Neuronal stem cell (in vitro differentiated cells): ENCODE measurements around the gene C5orf15.
"Not testable (repeated sequence)": the region's sequence is repeated elsewhere in the genome, so short reads cannot be mapped to it uniquely, and the experiment has no call there.

Source experiments
- DNase-seq: peaks from one replicate; pipeline ENCODE4 v3.0.0-alpha.2; 2013; ENCODE audit warnings: low spot score
- H2AFZ ChIP-seq: one replicate; pipeline ENCODE4 v1.6.1; 2013; ENCODE audit warnings: mild to moderate bottlenecking, low read length, inconsistent platforms
- H2AK5ac ChIP-seq: 2 replicates; pipeline ENCODE4 v1.6.1; 2013; ENCODE audit warnings: low read depth, mild to moderate bottlenecking, inconsistent platforms, low read length, moderate library complexity, mixed read lengths
- H2BK120ac ChIP-seq: 2 replicates; pipeline ENCODE4 v1.6.1; 2013; ENCODE audit warnings: low read depth, mild to moderate bottlenecking, inconsistent platforms, low read length, moderate library complexity, mixed read lengths
- H2BK12ac ChIP-seq: one replicate; pipeline ENCODE4 v1.6.1; 2013; ENCODE audit warnings: low read length, inconsistent platforms
- H2BK15ac ChIP-seq: 2 replicates; pipeline ENCODE4 v1.6.1; 2013; ENCODE audit warnings: mild to moderate bottlenecking, low read length, inconsistent platforms, mixed read lengths
- H2BK5ac ChIP-seq: one replicate; pipeline ENCODE4 v1.6.1; 2013; ENCODE audit warnings: inconsistent platforms, mild to moderate bottlenecking, low read length, moderate library complexity
- H3K14ac ChIP-seq: one replicate; pipeline ENCODE4 v1.6.1; 2013; ENCODE audit warnings: low read length, inconsistent platforms
- H3K18ac ChIP-seq: 2 replicates; pipeline ENCODE4 v1.6.1; 2013; ENCODE audit warnings: low read length, inconsistent platforms
- H3K23ac ChIP-seq: 2 replicates; pipeline ENCODE4 v1.6.1; 2013; ENCODE audit warnings: low read depth, mild to moderate bottlenecking, mixed read lengths, low read length, inconsistent platforms; ENCODE audit not compliant: poor library complexity
- H3K27ac ChIP-seq: replicated peaks from 3 replicates; pipeline ENCODE4 v1.5.1; 2013; ENCODE audit warnings: low read length, inconsistent platforms
- H3K27me3 ChIP-seq, 3 experiments: 2 replicates each; pipeline ENCODE4 v1.6.1; 2013; ENCODE audit warnings: low read length in 3 of 3, mild to moderate bottlenecking in 2 of 3, inconsistent platforms in 1 of 3, low read depth in 1 of 3, mixed read lengths in 1 of 3, moderate library complexity in 1 of 3; ENCODE audit not compliant: control insufficient read depth in 3 of 3, insufficient read depth in 3 of 3
- H3K36me3 ChIP-seq, 2 donors: replicated peaks in 1 of 2; 2 replicates each; pipeline ENCODE4 v1.6.1; 2013; ENCODE audit warnings: low read length in 2 of 2; ENCODE audit not compliant: control insufficient read depth in 2 of 2, insufficient read depth in 2 of 2
- H3K4ac ChIP-seq: 2 replicates; pipeline ENCODE4 v1.6.1; 2013; ENCODE audit warnings: inconsistent platforms, mild to moderate bottlenecking, low read length, moderate library complexity
- H3K4me1 ChIP-seq, 2 donors: 1 replicate in 1 of 2; 2 replicates in 1 of 2; pipeline ENCODE4 v1.6.1; 2013; ENCODE audit warnings: low read length in 2 of 2, low read depth in 1 of 2; ENCODE audit not compliant: control insufficient read depth in 2 of 2, insufficient read depth in 1 of 2
- H3K4me2 ChIP-seq: one replicate; pipeline ENCODE4 v1.6.1; 2013; ENCODE audit warnings: mild to moderate bottlenecking, low read length, inconsistent platforms; ENCODE audit not compliant: insufficient read depth, poor library complexity, severe bottlenecking
- H3K4me3 ChIP-seq, 2 donors: 2 replicates each; pipeline ENCODE4 v1.5.1; 2013; ENCODE audit warnings: low read length in 2 of 2, mild to moderate bottlenecking in 2 of 2, inconsistent platforms in 1 of 2, moderate library complexity in 1 of 2
- H3K79me1 ChIP-seq: one replicate; pipeline ENCODE4 v1.6.1; 2013; ENCODE audit warnings: low read depth, mild to moderate bottlenecking, inconsistent platforms, low read length, moderate library complexity
- H3K9ac ChIP-seq: one replicate; pipeline ENCODE4 v1.6.1; 2013; ENCODE audit warnings: mild to moderate bottlenecking, low read depth, low read length, inconsistent platforms; ENCODE audit not compliant: poor library complexity
- H3K9me3 ChIP-seq, 2 donors: replicated peaks in 1 of 2; 2 replicates each; pipeline versions ENCODE3 to v1.6.1; 2013; ENCODE audit warnings: low read length in 2 of 2, mild to moderate bottlenecking in 2 of 2, inconsistent platforms in 1 of 2, low read depth in 1 of 2, mixed read lengths in 1 of 2, moderate library complexity in 1 of 2; ENCODE audit not compliant: control insufficient read depth in 2 of 2, insufficient read depth in 1 of 2
- H4K8ac ChIP-seq: one replicate; pipeline ENCODE4 v1.6.1; 2013; ENCODE audit warnings: low read depth, mild to moderate bottlenecking, inconsistent platforms, low read length, moderate library complexity
- H4K91ac ChIP-seq: one replicate; pipeline ENCODE4 v1.6.1; 2013; ENCODE audit warnings: low read length, low read depth, mild to moderate bottlenecking, inconsistent platforms; ENCODE audit not compliant: poor library complexity
- WGBS, 2 donors: extraction: QIAGEN DNeasy Blood & Tissue Kit; methylation state at CpG; one replicate each; pipeline ENCODE4 v1.1.7; 2013; ENCODE audit warnings: missing lambda C conversion rate in 2 of 2, mixed read lengths in 1 of 2; ENCODE audit not compliant: insufficient read length in 2 of 2, insufficient replicate concordance in 1 of 2; ENCODE audit errors: extremely low coverage in 2 of 2; 5-methylcytosine and 5-hydroxymethylcytosine counted together

The C5orf15 gene

GRCh38 chr5:133938929-133939328, 29.5 kb downstream of the C5orf15 start:
- Histone ChIP-seq H4K91ac (no peak overlapping the region), H3K4me2 (no peak overlapping the region), H2AK5ac (no peak overlapping the region), H3K18ac (no peak overlapping the region), H3K4me3 (no peak overlapping the region), H4K8ac (no peak overlapping the region), H2AFZ (no peak overlapping the region), H2BK15ac (no peak overlapping the region), H3K9me3 (no peaks in the 10 kb centered on the region), H2BK5ac (no peak overlapping the region), H3K23ac (no peak overlapping the region), H3K4me1 (peaks cover 0 to 1% of the 10 kb centered on the region in 2 donors), H3K36me3 (no peaks in the 10 kb centered on the region), H3K14ac (no peak overlapping the region), H3K79me1 (no peaks in the 10 kb centered on the region), H3K4ac (no peak overlapping the region), H3K9ac (no peak overlapping the region), H3K27me3 (peaks cover 0 to 11% (median 2%) of the 10 kb centered on the region in 3 experiments), H3K27ac (no peak overlapping the region), H2BK120ac (no peak overlapping the region), H2BK12ac (no peak overlapping the region)
- WGBS, 2 donors = no CpG with 5 or more reads among the region's 3 CpGs
- no peak for DNase-seq

DNA sequence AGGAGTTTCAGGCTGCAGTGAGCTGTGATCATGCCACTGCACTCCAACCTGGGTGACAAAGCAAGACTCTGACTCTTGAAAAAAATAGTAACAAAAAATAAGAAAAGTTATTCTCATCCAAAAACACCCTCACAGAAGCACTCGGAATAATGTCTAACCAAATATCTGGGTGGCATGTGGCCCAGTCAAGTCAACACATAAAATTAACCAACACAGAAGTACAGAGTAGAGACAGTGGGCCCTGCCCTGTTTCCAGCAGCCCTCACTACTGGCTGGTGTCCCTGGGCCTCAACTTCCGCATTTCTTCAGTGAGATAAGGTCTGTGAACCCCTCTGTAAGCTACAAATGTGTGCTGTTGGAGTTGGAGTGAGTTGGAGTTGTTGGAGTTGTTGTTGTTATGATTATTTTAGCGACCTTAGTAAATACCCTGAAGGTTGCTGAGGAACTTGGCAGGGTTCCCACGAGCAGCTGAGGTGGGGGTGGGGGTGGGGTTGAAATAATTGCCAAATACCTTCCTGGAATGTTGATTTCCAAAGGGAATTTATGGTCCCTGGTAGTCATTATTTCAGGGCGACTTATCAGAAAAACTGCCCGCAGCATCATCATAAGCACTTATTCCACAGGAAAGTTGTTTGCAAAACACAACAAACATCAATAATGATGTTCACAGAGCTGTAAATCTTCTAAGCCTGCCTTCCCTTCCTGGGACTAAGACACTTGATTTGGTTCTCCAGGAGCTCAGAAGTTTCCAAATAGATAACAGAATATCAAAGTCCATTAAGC, 30.2 kb downstream of the C5orf15 start:
- no peak overlapping the region for H3K27ac ChIP-seq
- H4K91ac ChIP-seq = no peak overlapping the region
- no peak overlapping the region for H2BK5ac ChIP-seq
- H4K8ac ChIP-seq = no peak overlapping the region
- H3K14ac ChIP-seq = no peak overlapping the region
- H3K18ac ChIP-seq = no peak overlapping the region
- H2AFZ ChIP-seq = no peak overlapping the region
- no CpG with 5 or more reads among the region's 6 CpGs for WGBS, 2 donors
- no peak overlapping the region for H2AK5ac ChIP-seq
- no peak overlapping the region for H3K23ac ChIP-seq
- no peak for DNase-seq
- no peak overlapping the region for H3K4ac ChIP-seq
- no peak overlapping the region for H3K4me2 ChIP-seq
- H2BK120ac ChIP-seq = no peak overlapping the region
- no peak overlapping the region for H2BK12ac ChIP-seq
- H3K9ac ChIP-seq = no peak overlapping the region
- H3K36me3 ChIP-seq = no peaks in the 10 kb centered on the region
- peaks cover 0 to 1% of the 10 kb centered on the region in 2 donors for H3K4me1 ChIP-seq
- no peaks in the 10 kb centered on the region for H3K9me3 ChIP-seq
- H3K79me1 ChIP-seq = no peaks in the 10 kb centered on the region
- H3K4me3 ChIP-seq = no peak overlapping the region
- no peak overlapping the region for H2BK15ac ChIP-seq
- H3K27me3 ChIP-seq = peaks cover 0 to 7% (median 2%) of the 10 kb centered on the region in 3 experiments

- not testable (repeated sequence) for H3K9ac ChIP-seq, H2BK12ac ChIP-seq, H3K4ac ChIP-seq, H2BK15ac ChIP-seq, H3K27ac ChIP-seq, H4K91ac ChIP-seq, H4K8ac ChIP-seq, H3K9me3 ChIP-seq, H3K79me1 ChIP-seq, H3K18ac ChIP-seq, H2BK5ac ChIP-seq, H3K27me3 ChIP-seq, H2AFZ ChIP-seq, H2AK5ac ChIP-seq, H3K4me2 ChIP-seq, DNase-seq, H3K14ac ChIP-seq, H3K23ac ChIP-seq, H3K4me1 ChIP-seq, H3K4me3 ChIP-seq, H3K36me3 ChIP-seq, H2BK120ac ChIP-seq
- WGBS, 2 donors = no CpG with 5 or more reads among the region's 3 CpGs
These were observed 30.8 kb downstream of the C5orf15 start for GRCh38 chr5:133937628-133938027.

DNA sequence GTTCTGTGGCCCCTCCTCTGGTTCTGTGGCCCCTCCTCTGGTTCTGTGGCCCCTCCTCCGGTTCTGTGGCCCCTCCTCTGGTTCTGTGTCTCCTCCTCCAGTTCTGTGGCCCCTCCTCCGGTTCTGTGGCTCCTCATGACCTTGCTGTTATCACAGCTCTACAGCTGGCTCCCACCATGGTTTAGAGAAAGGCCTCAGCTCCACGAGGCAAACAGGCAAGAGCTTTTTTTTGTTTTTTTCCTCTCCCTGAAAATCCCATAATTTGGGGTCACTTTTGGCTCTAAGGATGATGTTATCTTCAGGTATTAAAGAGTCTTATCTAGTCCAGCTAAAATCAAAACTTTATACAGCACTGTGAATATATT, 31.8 kb downstream of the C5orf15 start:
- no peak for DNase-seq
- Histone ChIP-seq H3K4me3 (no peak overlapping the region), H2BK12ac (no peak overlapping the region), H3K14ac (no peak overlapping the region), H3K79me1 (no peaks in the 10 kb centered on the region), H2AFZ (no peak overlapping the region), H3K9me3 (no peaks in the 10 kb centered on the region), H3K27ac (no peak overlapping the region), H2BK5ac (no peak overlapping the region), H2BK120ac (no peak overlapping the region), H2AK5ac (no peak overlapping the region), H3K27me3 (peaks cover 0 to 2% (median 0%) of the 10 kb centered on the region in 3 experiments), H4K91ac (no peak overlapping the region), H3K18ac (no peak overlapping the region), H3K4me1 (peaks cover 0 to 1% of the 10 kb centered on the region in 2 donors), H3K9ac (no peak overlapping the region), H3K4ac (no peak overlapping the region), H2BK15ac (no peak overlapping the region), H3K23ac (no peak overlapping the region), H3K36me3 (no peaks in the 10 kb centered on the region), H3K4me2 (no peak overlapping the region), H4K8ac (no peak overlapping the region)
- no CpG with 5 or more reads among the region's 3 CpGs for WGBS, 2 donors
